WTC11 (cell line): ENCODE data around the gene AURKAIP1. TPM values are rescaled to one million over a fixed set of nuclear protein-coding genes. Genes with fewer than 3 reads are reported as not detected.

ENCODE experiments used
- ATAC-seq: fragments of 200-7000 bp; cut with Tn5 transposase; 2 replicates; pipeline ENCODE4 v1.10.0; 2021; ENCODE audit warnings: mild to moderate bottlenecking, moderate library complexity
- CTCF ChIA-PET: fragments of 300-600 bp; sonication (Branson Sonifier 250); formaldehyde crosslinking; loops from one replicate; lab custom pipeline; 2021; ENCODE audit warnings: antibody characterized with exemption; lab: Charles Lee
- POLR2A ChIA-PET: fragments of 350-600 bp; sonication (Branson Sonifier 250); formaldehyde crosslinking; loops from one replicate; lab custom pipeline; 2021; ENCODE audit warnings: antibody characterized with exemption; lab: Charles Lee
- DNase-seq: peaks from one replicate; pipeline ENCODE4 v3.0.0; 2021; ENCODE audit warnings: low spot score
- H3K27ac Mint-ChIP-seq: 2 replicates; pipeline ENCODE4 v1.8.0; 2021; ENCODE audit warnings: mixed read lengths
- H3K27me3 Mint-ChIP-seq: 2 replicates; pipeline ENCODE4 v1.8.0; 2021; ENCODE audit warnings: low read depth, mild to moderate bottlenecking, moderate library complexity, mixed read lengths
- H3K36me3 Mint-ChIP-seq: 2 replicates; pipeline ENCODE4 v1.8.0; 2021; ENCODE audit warnings: mixed read lengths
- H3K4me1 Mint-ChIP-seq: 2 replicates; pipeline ENCODE4 v1.8.0; 2022; ENCODE audit warnings: mixed read lengths
- H3K4me3 Mint-ChIP-seq: 2 replicates; pipeline ENCODE4 v1.8.0; 2021; ENCODE audit warnings: mild to moderate bottlenecking, moderate library complexity, mixed read lengths
- H3K9me3 Mint-ChIP-seq: 2 replicates; pipeline ENCODE4 v1.8.0; 2021; ENCODE audit warnings: mixed read lengths
- ATF3 ChIP-seq: sonication (generic); formaldehyde crosslinking; conservative IDR thresholded peaks from 2 replicates; pipeline ENCODE4 v1.8.1; 2022; ENCODE audit warnings: mild to moderate bottlenecking, missing genetic modification reagents
- CDX4 ChIP-seq: fragments of 250-450 bp; sonication (Bioruptor Pico); IDR thresholded peaks from 2 replicates; pipeline ENCODE4 v1.9.0; 2021; ENCODE audit warnings: moderate library complexity, mild to moderate bottlenecking, inconsistent platforms, borderline replicate concordance
- ETV6 ChIP-seq: sonication (generic); formaldehyde crosslinking; IDR thresholded peaks from 2 replicates; pipeline ENCODE4 v1.8.1; 2022; ENCODE audit warnings: mild to moderate bottlenecking, missing genetic modification reagents
- FOXP1 ChIP-seq: sonication (generic); formaldehyde crosslinking; IDR thresholded peaks from 2 replicates; pipeline ENCODE4 v1.8.0; 2022; ENCODE audit warnings: missing genetic modification reagents, mild to moderate bottlenecking, moderate library complexity, borderline replicate concordance
- IRF2 ChIP-seq: sonication (generic); formaldehyde crosslinking; IDR thresholded peaks from 2 replicates; pipeline ENCODE4 v1.8.0; 2022; ENCODE audit warnings: low read depth, missing genetic modification reagents, borderline replicate concordance
- PRDM15 ChIP-seq: sonication (generic); formaldehyde crosslinking; IDR thresholded peaks from 2 replicates; pipeline ENCODE4 v1.8.0; 2022; ENCODE audit warnings: missing genetic modification reagents
- TCF7 ChIP-seq: sonication (generic); formaldehyde crosslinking; IDR thresholded peaks from 2 replicates; pipeline ENCODE4 v1.8.0; 2022; ENCODE audit warnings: mild to moderate bottlenecking, low read depth, missing genetic modification reagents, moderate library complexity
- ZNF121 ChIP-seq: sonication (generic); formaldehyde crosslinking; IDR thresholded peaks from 2 replicates; pipeline ENCODE4 v1.8.0; 2023; ENCODE audit warnings: missing genetic modification reagents
- ZNF263 ChIP-seq: sonication (generic); formaldehyde crosslinking; IDR thresholded peaks from 2 replicates; pipeline ENCODE4 v1.8.1; 2022; ENCODE audit warnings: low read depth, mild to moderate bottlenecking, moderate library complexity, missing genetic modification reagents
- ZNF396 ChIP-seq: fragments of 250-450 bp; sonication (Bioruptor Pico); IDR thresholded peaks from 2 replicates; pipeline ENCODE4 v1.8.0; 2021; ENCODE audit warnings: mild to moderate bottlenecking, moderate library complexity, borderline replicate concordance
- ZNF671 ChIP-seq: fragments of 250-450 bp; sonication (Bioruptor Pico); IDR thresholded peaks from 2 replicates; pipeline ENCODE4 v1.8.0; 2021; ENCODE audit warnings: mild to moderate bottlenecking
- total RNA-seq: library from RNA; stranded (reverse); gene quantifications from 3 replicates; pipeline ENCODE4 v1.2.3, GENCODE V29; 2021
- TF ChIP-seq, protein P1 (sequence below): sonication (generic); formaldehyde crosslinking; IDR thresholded peaks from 2 replicates; pipeline ENCODE4 v1.8.1; 2023; ENCODE audit warnings: mild to moderate bottlenecking, missing genetic modification reagents, borderline replicate concordance
- TF ChIP-seq, protein P2 (sequence below): fragments of 250-450 bp; sonication (Bioruptor Pico); IDR thresholded peaks from 2 replicates; pipeline ENCODE4 v2.1.2; 2022; ENCODE audit warnings: mild to moderate bottlenecking, moderate library complexity

Gene AURKAIP1
- total RNA-seq, 1 experiment from 2014 or later: 268 TPM

DNA sequence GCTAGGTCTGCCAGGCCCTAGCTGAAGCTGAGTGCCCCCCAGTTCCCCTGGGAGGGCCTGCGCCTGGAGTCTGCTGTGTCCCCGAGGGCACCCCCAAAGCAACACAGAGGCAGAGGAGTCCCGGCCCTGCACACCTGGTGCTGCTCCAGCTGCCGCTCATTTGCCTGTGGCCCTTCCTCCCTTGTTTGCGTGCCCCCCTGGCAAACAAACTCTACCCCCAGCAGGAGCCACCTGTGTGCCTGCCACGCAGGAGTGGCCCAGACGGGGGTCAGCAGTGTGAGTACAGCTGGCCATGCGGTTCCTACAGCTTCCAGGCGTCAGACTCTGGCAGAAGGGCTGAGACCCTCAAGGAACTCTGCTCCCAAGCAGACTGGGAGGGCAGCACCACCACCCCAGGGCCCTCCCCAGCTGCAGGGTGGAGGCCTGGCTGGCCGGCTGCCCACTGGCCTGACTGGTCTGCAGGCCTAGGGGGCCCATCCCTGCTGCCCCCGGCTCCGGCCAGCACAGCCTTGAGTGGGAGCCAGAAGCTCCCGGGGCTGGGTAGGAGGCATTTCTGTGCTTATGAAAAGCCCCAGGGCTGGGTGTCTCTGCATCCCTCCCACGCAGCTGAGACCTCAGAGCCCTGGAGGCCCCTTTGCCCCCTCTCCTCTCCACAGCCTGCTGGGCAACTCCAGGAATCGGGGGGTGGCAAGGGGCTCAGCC lies 44.5 kb downstream of the AURKAIP1 start (continued):
- TF ChIP-seq, protein P1, sequence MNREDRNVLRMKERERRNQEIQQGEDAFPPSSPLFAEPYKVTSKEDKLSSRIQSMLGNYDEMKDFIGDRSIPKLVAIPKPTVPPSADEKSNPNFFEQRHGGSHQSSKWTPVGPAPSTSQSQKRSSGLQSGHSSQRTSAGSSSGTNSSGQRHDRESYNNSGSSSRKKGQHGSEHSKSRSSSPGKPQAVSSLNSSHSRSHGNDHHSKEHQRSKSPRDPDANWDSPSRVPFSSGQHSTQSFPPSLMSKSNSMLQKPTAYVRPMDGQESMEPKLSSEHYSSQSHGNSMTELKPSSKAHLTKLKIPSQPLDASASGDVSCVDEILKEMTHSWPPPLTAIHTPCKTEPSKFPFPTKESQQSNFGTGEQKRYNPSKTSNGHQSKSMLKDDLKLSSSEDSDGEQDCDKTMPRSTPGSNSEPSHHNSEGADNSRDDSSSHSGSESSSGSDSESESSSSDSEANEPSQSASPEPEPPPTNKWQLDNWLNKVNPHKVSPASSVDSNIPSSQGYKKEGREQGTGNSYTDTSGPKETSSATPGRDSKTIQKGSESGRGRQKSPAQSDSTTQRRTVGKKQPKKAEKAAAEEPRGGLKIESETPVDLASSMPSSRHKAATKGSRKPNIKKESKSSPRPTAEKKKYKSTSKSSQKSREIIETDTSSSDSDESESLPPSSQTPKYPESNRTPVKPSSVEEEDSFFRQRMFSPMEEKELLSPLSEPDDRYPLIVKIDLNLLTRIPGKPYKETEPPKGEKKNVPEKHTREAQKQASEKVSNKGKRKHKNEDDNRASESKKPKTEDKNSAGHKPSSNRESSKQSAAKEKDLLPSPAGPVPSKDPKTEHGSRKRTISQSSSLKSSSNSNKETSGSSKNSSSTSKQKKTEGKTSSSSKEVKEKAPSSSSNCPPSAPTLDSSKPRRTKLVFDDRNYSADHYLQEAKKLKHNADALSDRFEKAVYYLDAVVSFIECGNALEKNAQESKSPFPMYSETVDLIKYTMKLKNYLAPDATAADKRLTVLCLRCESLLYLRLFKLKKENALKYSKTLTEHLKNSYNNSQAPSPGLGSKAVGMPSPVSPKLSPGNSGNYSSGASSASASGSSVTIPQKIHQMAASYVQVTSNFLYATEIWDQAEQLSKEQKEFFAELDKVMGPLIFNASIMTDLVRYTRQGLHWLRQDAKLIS (CRISPR knock-in tag): no peak
- TF ChIP-seq, protein P2, sequence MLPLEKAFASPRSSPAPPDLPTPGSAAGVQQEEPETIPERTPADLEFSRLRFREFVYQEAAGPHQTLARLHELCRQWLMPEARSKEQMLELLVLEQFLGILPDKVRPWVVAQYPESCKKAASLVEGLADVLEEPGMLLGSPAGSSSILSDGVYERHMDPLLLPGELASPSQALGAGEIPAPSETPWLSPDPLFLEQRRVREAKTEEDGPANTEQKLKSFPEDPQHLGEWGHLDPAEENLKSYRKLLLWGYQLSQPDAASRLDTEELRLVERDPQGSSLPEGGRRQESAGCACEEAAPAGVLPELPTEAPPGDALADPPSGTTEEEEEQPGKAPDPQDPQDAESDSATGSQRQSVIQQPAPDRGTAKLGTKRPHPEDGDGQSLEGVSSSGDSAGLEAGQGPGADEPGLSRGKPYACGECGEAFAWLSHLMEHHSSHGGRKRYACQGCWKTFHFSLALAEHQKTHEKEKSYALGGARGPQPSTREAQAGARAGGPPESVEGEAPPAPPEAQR (CRISPR knock-in tag): no peak
- TF ChIP-seq ZNF263 (CRISPR knock-in tag): no peak
- no peak for TF ChIP-seq CDX4 (CRISPR knock-in tag)
- TF ChIP-seq ZNF671 (CRISPR knock-in tag): no peak
- no peak for TF ChIP-seq IRF2 (CRISPR knock-in tag)

- Mint-ChIP-seq H3K9me3 (peaks cover 4% of the 10 kb centered on the region), H3K4me1 (no peaks in the 10 kb centered on the region), H3K27me3 (no peaks in the 10 kb centered on the region), H3K27ac (peak overlapping the region; percentile 84), H3K4me3 (no peak overlapping the region), H3K36me3 (no peaks in the 10 kb centered on the region)
- ATAC-seq (no peak), DNase-seq (no peak)
- CTCF ChIA-PET: interaction anchor here (0.6 kb wide), 1 partner anchor 177 kb away, joined by 4 read pairs; no protein-coding TSS in a partner anchor
- no peak for TF ChIP-seq ETV6 (CRISPR knock-in tag)
- peak; percentile 55; the same call in 1 of the 2 replicates for TF ChIP-seq ATF3
- TF ChIP-seq TCF7 (CRISPR knock-in tag): peak; percentile 64; the same call in 1 of the 2 replicates
- TF ChIP-seq ZNF121: peak; percentile 20; the same call in 1 of the 2 replicates
- 0 out of 2 replicates have a peak, but pooled peaks have one; percentile 66 for TF ChIP-seq FOXP1
- TF ChIP-seq PRDM15 (CRISPR knock-in tag): 0 out of 2 replicates have a peak, but pooled peaks have one; percentile 32
- no peak for TF ChIP-seq ZNF396 (CRISPR knock-in tag)
- POLR2A ChIA-PET: no interaction called here
Measured at GRCh38 chr1:1329304-1330210, 45.5 kb downstream of the AURKAIP1 start.
